ENCODE measurements around the gene CLEC4A. TPM values are rescaled to one million over a fixed set of nuclear protein-coding genes. Genes with fewer than 3 reads are reported as not detected.
"Not testable (repeated sequence)": the region's sequence is repeated elsewhere in the genome, so short reads cannot be mapped to it uniquely, and the experiment has no call there.

The CLEC4A gene
- total and polyA plus RNA-seq, 2 of the 8 experiments (the other 6 are each of a cell fraction or from before 2014, with no cell fraction given) = 0.41 to 0.44 TPM

DNA sequence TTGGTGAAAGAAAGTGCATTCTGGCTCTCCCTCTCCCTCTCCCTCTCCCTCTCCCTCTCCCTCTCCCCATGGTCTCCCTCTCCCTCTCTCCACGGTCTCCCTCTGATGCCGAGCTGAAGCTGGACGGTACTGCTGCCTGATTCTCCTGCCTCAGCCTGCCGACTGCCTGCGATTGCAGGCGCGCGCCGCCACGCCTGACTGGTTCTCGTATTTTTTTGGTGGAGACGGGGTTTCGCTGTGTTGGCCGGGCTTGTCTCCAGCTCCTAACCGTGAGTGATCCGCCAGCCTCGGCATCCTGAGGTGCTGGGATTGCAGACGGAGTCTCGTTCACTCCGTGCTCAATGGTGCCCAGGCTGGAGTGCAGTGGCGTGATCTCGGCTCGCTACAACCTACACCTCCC, 59.9 kb downstream of the CLEC4A start:
- H2BK20ac ChIP-seq (ENCODE audit: low read length); DNase-seq (ENCODE audit: low read depth in 1 of 2, low spot score in 2 of 2); H3K4ac ChIP-seq (replicated peaks; ENCODE audit: insufficient read length, low read depth, low read length); H3K23me2 ChIP-seq (ENCODE audit: low read depth, low read length); POLR2A ChIA-PET (ENCODE audit: partially characterized antibody); H4K8ac ChIP-seq (ENCODE audit: extremely low read depth, insufficient read depth, low read length); H3K27me3 ChIP-seq (replicated peaks in 1 of 4; ENCODE audit: control insufficient read depth in 3 of 4, extremely low read depth in 1 of 4, insufficient read depth in 3 of 4, low read length in 3 of 4); H3K79me2 ChIP-seq (ENCODE audit: control insufficient read depth in 1 of 2, insufficient read depth in 2 of 2, low read length in 2 of 2); H3K27ac ChIP-seq (ENCODE audit: low read depth, low read length); H3K4me2 ChIP-seq (ENCODE audit: insufficient read depth in 1 of 2, low read depth in 2 of 2, low read length in 2 of 2); FAIRE-seq; H2BK120ac ChIP-seq (replicated peaks; ENCODE audit: low read depth, low read length); H4K91ac ChIP-seq (replicated peaks; ENCODE audit: insufficient read length, low read length); H3K36me3 ChIP-seq (ENCODE audit: control insufficient read depth in 2 of 4, insufficient read depth in 4 of 4, low read length in 3 of 4); H3K18ac ChIP-seq (ENCODE audit: extremely low read depth, low read length); H3K23ac ChIP-seq (ENCODE audit: insufficient read length); H3K4me3 ChIP-seq (ENCODE audit: extremely low read depth in 1 of 4, insufficient read depth in 2 of 4, low read depth in 3 of 4, low read length in 4 of 4); H3K56ac ChIP-seq (replicated peaks; ENCODE audit: insufficient read length, low read depth, low read length); H2BK5ac ChIP-seq (ENCODE audit: low read depth, low read length); H2BK12ac ChIP-seq (ENCODE audit: low read depth, low read length); H2BK15ac ChIP-seq (ENCODE audit: low read length); H4K5ac ChIP-seq (ENCODE audit: insufficient read length, low read depth, low read length); H4K20me1 ChIP-seq (replicated peaks in 1 of 2; ENCODE audit: control insufficient read depth in 1 of 2, insufficient read depth in 2 of 2, low read length in 2 of 2); CTCF ChIA-PET (ENCODE audit: partially characterized antibody); H3K9ac ChIP-seq (replicated peaks in 1 of 4; ENCODE audit: extremely low read depth in 1 of 4, low read depth in 3 of 4, low read length in 3 of 4); H3K4me1 ChIP-seq (replicated peaks in 1 of 4; ENCODE audit: control insufficient read depth in 3 of 4, insufficient read depth in 4 of 4, low read length in 3 of 4); H2AK5ac ChIP-seq (ENCODE audit: low read depth, low read length); H3K14ac ChIP-seq (ENCODE audit: insufficient read length); H2AFZ ChIP-seq (ENCODE audit: low read length); H3K79me1 ChIP-seq (ENCODE audit: low read depth, low read length); H3K9me3 ChIP-seq (ENCODE audit: insufficient read depth in 2 of 2, low read depth in 1 of 2, low read length in 1 of 2): not testable (repeated sequence)
- 98% methylated on average over 22 of the region's 23 CpGs; no CpG with 5 or more reads in 1 of the 2 experiments for WGBS, 2 experiments (ENCODE audit: extremely low coverage in 1 of 2, insufficient coverage in 1 of 2, insufficient read length in 1 of 2, insufficient replicate concordance in 2 of 2, low coverage in 1 of 2, low lambda C conversion rate in 2 of 2, missing lambda C conversion rate in 1 of 2)

DNA sequence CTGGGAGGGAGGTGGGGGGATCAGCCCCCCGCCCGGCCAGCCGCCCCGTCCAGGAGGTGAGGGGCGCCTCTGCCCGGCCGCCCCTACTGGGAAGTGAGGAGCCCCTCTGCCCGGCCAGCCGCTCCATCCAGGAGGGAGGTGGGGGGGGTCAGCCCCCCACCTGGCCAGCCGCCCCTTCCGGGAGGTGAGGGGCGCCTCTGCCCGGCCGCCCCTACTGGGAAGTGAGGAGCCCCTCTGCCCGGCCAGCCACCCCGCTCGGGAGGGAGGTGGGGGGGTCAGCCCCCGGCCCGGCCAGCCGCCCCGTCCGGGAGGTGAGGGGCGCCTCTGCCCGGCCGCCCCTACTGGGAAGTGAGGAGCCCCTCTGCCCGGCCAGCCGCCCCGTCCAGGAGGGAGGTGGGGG, 60.8 kb downstream of the CLEC4A start:
- H2AFZ ChIP-seq (ENCODE audit: low read length); H4K8ac ChIP-seq (ENCODE audit: extremely low read depth, insufficient read depth, low read length); H3K56ac ChIP-seq (replicated peaks; ENCODE audit: insufficient read length, low read depth, low read length); H3K27me3 ChIP-seq (replicated peaks in 1 of 4; ENCODE audit: control insufficient read depth in 3 of 4, extremely low read depth in 1 of 4, insufficient read depth in 3 of 4, low read length in 3 of 4); H2BK20ac ChIP-seq (ENCODE audit: low read length); H2AK5ac ChIP-seq (ENCODE audit: low read depth, low read length); H3K14ac ChIP-seq (ENCODE audit: insufficient read length); H3K4me2 ChIP-seq (ENCODE audit: insufficient read depth in 1 of 2, low read depth in 2 of 2, low read length in 2 of 2); H3K36me3 ChIP-seq (ENCODE audit: control insufficient read depth in 2 of 4, insufficient read depth in 4 of 4, low read length in 3 of 4); H3K27ac ChIP-seq (ENCODE audit: low read depth, low read length); H2BK15ac ChIP-seq (ENCODE audit: low read length); H3K9ac ChIP-seq (replicated peaks in 1 of 4; ENCODE audit: extremely low read depth in 1 of 4, low read depth in 3 of 4, low read length in 3 of 4); POLR2A ChIA-PET (ENCODE audit: partially characterized antibody); H3K4me1 ChIP-seq (replicated peaks in 1 of 4; ENCODE audit: control insufficient read depth in 3 of 4, insufficient read depth in 4 of 4, low read length in 3 of 4); H3K79me2 ChIP-seq (ENCODE audit: control insufficient read depth in 1 of 2, insufficient read depth in 2 of 2, low read length in 2 of 2); H3K4ac ChIP-seq (replicated peaks; ENCODE audit: insufficient read length, low read depth, low read length); FAIRE-seq; CTCF ChIA-PET (ENCODE audit: partially characterized antibody); H2BK12ac ChIP-seq (ENCODE audit: low read depth, low read length); H2BK5ac ChIP-seq (ENCODE audit: low read depth, low read length); H4K5ac ChIP-seq (ENCODE audit: insufficient read length, low read depth, low read length); H2BK120ac ChIP-seq (replicated peaks; ENCODE audit: low read depth, low read length); H4K20me1 ChIP-seq (replicated peaks in 1 of 2; ENCODE audit: control insufficient read depth in 1 of 2, insufficient read depth in 2 of 2, low read length in 2 of 2); H3K79me1 ChIP-seq (ENCODE audit: low read depth, low read length); H3K23me2 ChIP-seq (ENCODE audit: low read depth, low read length); H4K91ac ChIP-seq (replicated peaks; ENCODE audit: insufficient read length, low read length); H3K18ac ChIP-seq (ENCODE audit: extremely low read depth, low read length); DNase-seq (ENCODE audit: low read depth in 1 of 2, low spot score in 2 of 2); H3K23ac ChIP-seq (ENCODE audit: insufficient read length); H3K4me3 ChIP-seq (ENCODE audit: extremely low read depth in 1 of 4, insufficient read depth in 2 of 4, low read depth in 3 of 4, low read length in 4 of 4); H3K9me3 ChIP-seq (ENCODE audit: insufficient read depth in 2 of 2, low read depth in 1 of 2, low read length in 1 of 2): not testable (repeated sequence)
- no CpG with 5 or more reads among the region's 28 CpGs for WGBS, 2 experiments (ENCODE audit: extremely low coverage in 1 of 2, insufficient coverage in 1 of 2, insufficient read length in 1 of 2, insufficient replicate concordance in 2 of 2, low coverage in 1 of 2, low lambda C conversion rate in 2 of 2, missing lambda C conversion rate in 1 of 2)
